Neural cell (in vitro differentiated cells): ENCODE results near the gene CHDH. TPM values are rescaled to one million over a fixed set of nuclear protein-coding genes. Genes with fewer than 3 reads are reported as not detected.

Experiments
- H2AFZ ChIP-seq: fragments of 200-600, 300-800 bp; sonication (generic), shearing (Covaris generic); 2 replicates; pipeline ENCODE4 v1.6.0; 2014; ENCODE audit warnings: low read depth, mild to moderate bottlenecking, antibody characterized with exemption, low read length, moderate library complexity
- H3F3A ChIP-seq: fragments of 200-600 bp; shearing (Covaris generic); 2 replicates; pipeline ENCODE4 v1.6.1; 2016; ENCODE audit warnings: mild to moderate bottlenecking, moderate library complexity, mixed read lengths, antibody characterized with exemption, low read length; ENCODE audit not compliant: insufficient read depth, poor library complexity, severe bottlenecking
- H3K27ac ChIP-seq: fragments of 200-600, 300-800 bp; sonication (generic), shearing (Covaris generic); 2 replicates; pipeline ENCODE4 v1.5.1; 2014; ENCODE audit warnings: mild to moderate bottlenecking, low read length, moderate library complexity
- H3K27me3 ChIP-seq: fragments of 300-800, 200-600 bp; sonication (generic), shearing (Covaris generic); 2 replicates; pipeline ENCODE4 v1.6.0; 2014; ENCODE audit warnings: mild to moderate bottlenecking, low read depth, low read length, moderate library complexity; ENCODE audit not compliant: insufficient read depth
- H3K36me3 ChIP-seq: fragments of 300-800, 200-600 bp; sonication (generic), shearing (Covaris generic); 2 replicates; pipeline ENCODE4 v1.5.1; 2014; ENCODE audit warnings: mild to moderate bottlenecking, antibody characterized with exemption, low read length, moderate library complexity; ENCODE audit not compliant: insufficient read depth
- H3K4me2 ChIP-seq: fragments of 300-800, 200-600 bp; sonication (generic), shearing (Covaris generic); 2 replicates; pipeline ENCODE4 v1.6.0; 2014; ENCODE audit warnings: mild to moderate bottlenecking, low read length
- H3K4me3 ChIP-seq: fragments of 300-800, 200-600 bp; sonication (generic), shearing (Covaris generic); 2 replicates; pipeline ENCODE4 v1.5.1; 2014; ENCODE audit warnings: mild to moderate bottlenecking, low read length, moderate library complexity
- H3K79me2 ChIP-seq: fragments of 200-600 bp; shearing (Covaris generic); replicated peaks from 2 replicates; pipeline ENCODE4 v1.6.0; 2014; ENCODE audit warnings: mild to moderate bottlenecking, low read length, moderate library complexity; ENCODE audit not compliant: insufficient read depth
- H3K9ac ChIP-seq: fragments of 300-800, 200-600 bp; sonication (generic), shearing (Covaris generic); 2 replicates; pipeline ENCODE4 v1.6.1; 2016; ENCODE audit warnings: mild to moderate bottlenecking, low read length, mixed read lengths
- H3K9me2 ChIP-seq: fragments of 200-600 bp; shearing (Covaris generic); 2 replicates; pipeline ENCODE4 v1.6.1; 2016; ENCODE audit warnings: mild to moderate bottlenecking, low read length, mixed read lengths; ENCODE audit not compliant: insufficient read depth
- H3K9me3 ChIP-seq: fragments of 200-600, 300-800 bp; sonication (generic), shearing (Covaris generic); 2 replicates; pipeline ENCODE4 v1.6.1; 2016; ENCODE audit warnings: mild to moderate bottlenecking, mixed run types, low read length, moderate library complexity, mixed read lengths
- H4K20me1 ChIP-seq: fragments of 200-600 bp; shearing (Covaris generic); 2 replicates; pipeline ENCODE4 v1.6.1; 2016; ENCODE audit warnings: mild to moderate bottlenecking, mixed run types; ENCODE audit not compliant: insufficient read depth
- CTCF ChIP-seq: fragments of 450-650 bp; IDR thresholded peaks from 2 replicates; pipeline ENCODE4 v1.5.1; 2014; ENCODE audit warnings: antibody characterized with exemption, mild to moderate bottlenecking, moderate library complexity; ENCODE audit not compliant: poor library complexity, severe bottlenecking
- EP300 ChIP-seq: fragments of 450-650 bp; conservative IDR thresholded peaks from 2 replicates; pipeline ENCODE4 v1.6.1; 2014; ENCODE audit warnings: antibody characterized with exemption, mild to moderate bottlenecking, moderate library complexity; ENCODE audit not compliant: poor library complexity, severe bottlenecking
- EZH2 ChIP-seq: fragments of 200-600, 300-800 bp; shearing (Covaris generic), sonication (generic); IDR thresholded peaks from 2 replicates; pipeline ENCODE4 v1.6.1; 2014; ENCODE audit warnings: antibody characterized with exemption, low read length, borderline replicate concordance, mild to moderate bottlenecking; ENCODE audit not compliant: insufficient read depth, poor library complexity, severe bottlenecking
- MXI1 ChIP-seq: fragments of 450-650 bp; conservative IDR thresholded peaks from 2 replicates; pipeline ENCODE4 v1.6.1; 2014; ENCODE audit warnings: antibody characterized with exemption, mild to moderate bottlenecking; ENCODE audit not compliant: poor library complexity, severe bottlenecking
- POLR2AphosphoS5 ChIP-seq: IDR thresholded peaks from 2 replicates; pipeline ENCODE4 v1.6.1; 2012
- RAD21 ChIP-seq: fragments of 450-650 bp; conservative IDR thresholded peaks from 2 replicates; pipeline ENCODE4 v1.6.1; 2014; ENCODE audit warnings: antibody characterized with exemption, mild to moderate bottlenecking, moderate library complexity
- REST ChIP-seq: IDR thresholded peaks from 2 replicates; pipeline ENCODE4 v1.6.1; 2012; ENCODE audit warnings: borderline replicate concordance
- SMC3 ChIP-seq: fragments of 450-650 bp; conservative IDR thresholded peaks from 2 replicates; pipeline ENCODE4 v1.6.1; 2014; ENCODE audit warnings: antibody characterized with exemption, mild to moderate bottlenecking, moderate library complexity; ENCODE audit not compliant: poor library complexity
- TAF1 ChIP-seq: IDR thresholded peaks from 2 replicates; pipeline ENCODE4 v1.6.1; 2012; ENCODE audit warnings: low read depth
- polyA plus RNA-seq: library from polyadenylated mRNA; depleted of rRNA; stranded (reverse); fragments of >200 nt; gene quantifications from 2 replicates; pipeline ENCODE4 v1.2.3, GENCODE V29; 2014

The CHDH gene
- polyA plus RNA-seq, 1 donor from 2014 or later: 0.17 TPM

- Histone ChIP-seq H3F3A (no peaks in the 10 kb centered on the region), H3K9me2 (no peaks in the 10 kb centered on the region), H3K79me2 (no peaks in the 10 kb centered on the region), H3K9me3 (no peaks in the 10 kb centered on the region), H3K4me2 (no peak overlapping the region), H3K27ac (no peak overlapping the region), H4K20me1 (no peaks in the 10 kb centered on the region), H3K4me3 (no peak overlapping the region), H2AFZ (no peak overlapping the region), H3K36me3 (no peaks in the 10 kb centered on the region), H3K27me3 (no peaks in the 10 kb centered on the region), H3K9ac (no peak overlapping the region)
- no peak for TF ChIP-seq POLR2AphosphoS5
Observed at GRCh38 chr3:53820084-53820483, 26.1 kb downstream of the CHDH start.

GRCh38 chr3:53819163-53819868 lies 26.9 kb downstream of the CHDH start:
- Histone ChIP-seq H3K79me2 (no peaks in the 10 kb centered on the region), H3K4me3 (no peak overlapping the region), H3K9me3 (no peaks in the 10 kb centered on the region), H4K20me1 (no peaks in the 10 kb centered on the region), H3K27me3 (no peaks in the 10 kb centered on the region), H3K36me3 (no peaks in the 10 kb centered on the region), H3K4me2 (no peak overlapping the region), H3F3A (no peaks in the 10 kb centered on the region), H3K9me2 (no peaks in the 10 kb centered on the region), H3K27ac (no peak overlapping the region), H2AFZ (no peak overlapping the region), H3K9ac (no peak overlapping the region)
- no peak for TF ChIP-seq CTCF
- no peak for TF ChIP-seq POLR2AphosphoS5
- no peak for TF ChIP-seq TAF1
- TF ChIP-seq SMC3: no peak
- no peak for TF ChIP-seq MXI1
- TF ChIP-seq EP300: no peak
- TF ChIP-seq REST: no peak
- TF ChIP-seq RAD21: no peak
- no peak for TF ChIP-seq EZH2
